AG20443 (cell line): ENCODE data around the gene UBE3B.
A peak's percentile ranks its signal among the peaks of the same experiment; 100 is the strongest.

Experiments used
- DNase-seq: peaks from one replicate; pipeline ENCODE4 v3.0.0; 2012; ENCODE audit warnings: low spot score, mixed read lengths

Gene UBE3B

GRCh38 chr12:109529691-109530640, 52.5 kb downstream of the UBE3B start:
- no peak for DNase-seq

GRCh38 chr12:109531411-109531810, 54.0 kb downstream of the UBE3B start:
- DNase-seq: no peak

GRCh38 chr12:109532721-109533486, 55.5 kb downstream of the UBE3B start:
- no peak for DNase-seq

- no peak for DNase-seq
Observed at GRCh38 chr12:109533487-109533740, 56.0 kb downstream of the UBE3B start.

- no peak for DNase-seq
Observed at GRCh38 chr12:109534456-109534855, 57.0 kb downstream of the UBE3B start.

GRCh38 chr12:109535231-109535862, 57.9 kb downstream of the UBE3B start:
- DNase-seq: no peak

- DNase-seq: no peak
Observed at GRCh38 chr12:109535863-109536250, 58.4 kb downstream of the UBE3B start.

- no peak for DNase-seq
Observed at GRCh38 chr12:109537136-109537535, 59.7 kb downstream of the UBE3B start.

GRCh38 chr12:109538191-109538863, 60.9 kb downstream of the UBE3B start:
- no peak for DNase-seq

- DNase-seq: peak; percentile 60
Observed at GRCh38 chr12:109539508-109539907, 62.1 kb downstream of the UBE3B start.

- no peak for DNase-seq
Observed at GRCh38 chr12:109540526-109541412, 63.3 kb downstream of the UBE3B start.

GRCh38 chr12:109541413-109541726, 63.9 kb downstream of the UBE3B start:
- DNase-seq: no peak

- no peak for DNase-seq
Observed at GRCh38 chr12:109542014-109542413, 64.6 kb downstream of the UBE3B start.

GRCh38 chr12:109542876-109543275, 65.4 kb downstream of the UBE3B start:
- DNase-seq: no peak

- DNase-seq: peak; percentile 61
Observed at GRCh38 chr12:109544955-109545531, 67.6 kb downstream of the UBE3B start.

GRCh38 chr12:109545826-109546225, 68.4 kb downstream of the UBE3B start:
- DNase-seq: no peak

GRCh38 chr12:109547286-109547685, 69.9 kb downstream of the UBE3B start:
- DNase-seq: no peak

GRCh38 chr12:109548258-109548657, 70.8 kb downstream of the UBE3B start:
- no peak for DNase-seq

GRCh38 chr12:109549613-109550270, 72.3 kb downstream of the UBE3B start:
- DNase-seq: no peak

GRCh38 chr12:109550281-109550680, 72.8 kb downstream of the UBE3B start:
- no peak for DNase-seq

- no peak for DNase-seq
Observed at GRCh38 chr12:109551108-109551507, 73.7 kb downstream of the UBE3B start.
